Germinal center (tissue), 1 donor: ENCODE results near the gene STEAP2.
A peak's percentile ranks its signal among the peaks of the same experiment; 100 is the strongest.
"Not testable (repeated sequence)": the region's sequence is repeated elsewhere in the genome, so short reads cannot be mapped to it uniquely, and the experiment has no call there.

Source experiments
- DNase-seq: peaks from one replicate; pipeline ENCODE4 v3.0.0; 2012; ENCODE audit warnings: mixed read lengths, low spot score

The STEAP2 gene

DNA sequence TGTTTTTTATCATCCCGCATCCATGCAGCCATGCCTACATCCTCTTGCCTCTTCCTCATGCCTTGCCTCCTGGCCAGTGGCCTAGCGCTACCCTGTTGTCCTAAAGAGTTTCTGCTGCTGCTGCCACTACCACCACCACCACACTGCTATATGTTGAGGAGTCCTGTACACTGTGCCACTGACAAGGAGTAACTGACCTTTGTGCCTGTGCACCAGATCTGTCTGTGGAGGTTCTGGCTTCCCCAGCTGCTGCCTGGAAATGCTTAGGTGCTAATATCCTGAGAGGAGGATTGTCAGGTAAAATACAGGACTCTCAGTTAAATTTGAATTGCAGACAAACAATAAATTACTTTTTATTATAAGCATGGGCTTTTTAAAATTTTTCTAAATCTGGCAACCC lies 26.5 kb downstream of the STEAP2 start:
- DNase-seq, result no peak

DNA sequence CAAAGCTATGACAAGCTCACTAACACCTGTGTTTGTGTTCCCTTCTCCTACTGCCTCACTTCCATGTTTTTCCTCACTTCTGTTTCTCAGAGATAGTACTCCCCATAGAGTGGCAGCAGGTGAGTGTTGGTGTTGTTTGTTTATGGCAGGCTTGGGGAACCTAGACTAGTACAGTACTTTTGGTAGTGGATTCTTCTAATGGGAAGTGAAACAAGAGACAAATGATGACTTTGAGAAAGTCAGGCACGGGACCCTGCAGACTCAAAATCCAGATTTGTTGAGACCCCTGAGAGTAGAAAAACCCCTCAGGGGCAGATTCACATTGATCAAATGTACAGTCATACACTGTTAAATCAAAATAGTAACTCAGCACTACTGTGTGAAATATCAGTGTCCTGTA lies 27.0 kb downstream of the STEAP2 start:
- no peak for DNase-seq

DNA sequence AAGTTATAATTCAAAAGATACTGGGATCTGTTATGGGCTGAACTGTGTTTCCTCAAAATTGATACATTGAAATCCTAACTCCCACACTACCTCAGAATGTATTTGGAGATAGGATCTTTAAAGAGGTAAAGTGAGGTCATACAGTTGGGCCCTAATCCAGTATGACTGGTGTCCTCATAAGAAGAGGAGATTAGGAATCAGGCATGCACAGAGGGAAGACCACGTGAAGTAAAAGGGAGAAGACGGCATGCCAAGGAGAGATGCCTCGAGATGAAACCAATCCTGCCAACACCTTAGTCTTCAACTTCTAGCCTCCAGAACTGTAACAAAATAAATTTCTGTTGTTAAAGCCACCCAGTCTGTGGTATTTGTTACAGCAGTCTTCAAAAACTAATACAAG lies 27.5 kb downstream of the STEAP2 start:
- DNase-seq, result no peak

- DNase-seq, result no peak
Measured at GRCh38 chr7:90239625-90240228, 28.2 kb downstream of the STEAP2 start.

DNA sequence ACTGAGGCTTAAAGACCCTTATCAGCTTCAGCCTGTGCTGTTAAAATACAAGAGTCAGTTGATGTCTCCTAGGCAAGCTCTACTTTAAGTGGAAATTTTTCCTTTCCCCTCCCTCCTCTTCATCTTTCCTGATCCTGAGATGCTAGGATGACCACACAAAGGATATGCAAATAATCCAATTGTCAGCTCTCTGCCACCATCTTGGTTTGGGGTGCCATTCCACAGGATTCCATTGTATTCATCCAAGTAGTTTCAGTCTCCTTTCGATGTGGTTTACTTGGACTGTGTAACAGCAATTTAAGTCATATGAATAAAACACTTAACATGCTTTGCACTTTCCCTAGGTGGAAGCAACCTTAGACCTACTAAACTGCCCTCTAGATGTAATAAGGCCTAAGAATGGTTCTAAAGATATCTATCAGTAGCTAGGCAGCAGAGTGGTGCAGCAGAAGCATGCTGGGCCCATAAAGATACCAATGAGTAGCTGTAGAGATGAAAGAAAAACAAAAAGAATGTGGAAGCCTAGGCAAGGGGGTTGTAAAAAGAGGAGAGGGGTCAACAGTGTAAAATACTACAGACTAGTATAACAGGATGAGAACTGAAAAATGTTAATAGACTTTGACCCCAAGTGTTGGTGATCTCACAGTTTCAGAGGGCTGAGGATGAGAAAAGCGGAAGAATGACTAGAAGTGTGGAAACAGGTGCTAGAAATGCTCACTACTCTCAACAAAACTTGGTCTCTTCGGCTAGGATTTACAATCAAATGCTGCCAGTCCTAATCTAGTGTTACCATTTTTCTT lies 31.0 kb downstream of the STEAP2 start:
- DNase-seq, result no peak

DNA sequence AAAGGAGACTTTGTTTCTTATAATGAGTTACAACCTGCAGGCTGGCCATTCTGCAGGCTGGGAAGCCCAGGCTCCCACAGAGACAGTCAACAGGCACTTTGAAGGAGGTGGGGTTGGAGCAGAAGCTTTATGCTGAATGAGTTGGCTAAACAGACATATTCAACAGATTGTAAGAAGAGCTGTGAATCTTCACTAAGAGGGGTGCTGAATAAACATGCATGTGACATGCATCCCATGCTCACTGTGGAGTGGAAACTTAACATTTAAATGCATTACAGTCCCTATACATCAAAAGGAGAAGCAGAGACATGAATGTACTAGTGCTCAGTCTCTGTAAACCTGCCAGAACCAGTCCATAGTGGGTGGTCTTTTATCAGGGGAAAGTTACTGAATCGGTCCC lies 32.0 kb downstream of the STEAP2 start:
- DNase-seq, result no peak

DNA sequence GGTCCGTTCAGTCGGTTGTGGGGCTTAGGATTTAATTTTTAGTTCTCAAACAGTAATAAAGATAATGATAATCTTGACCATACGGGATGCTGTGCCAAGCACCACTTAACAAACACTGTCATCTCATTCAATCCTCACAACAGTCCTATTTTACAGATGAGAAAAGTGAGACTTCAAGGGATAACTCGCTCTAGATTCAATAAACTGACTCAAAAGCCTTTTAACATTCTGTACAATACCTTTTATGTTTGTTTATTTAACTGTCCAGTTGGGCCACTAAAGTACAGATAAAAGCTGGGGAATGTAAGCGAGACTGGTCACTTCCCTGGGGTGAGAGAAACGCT lies 33.0 kb downstream of the STEAP2 start:
- no peak for DNase-seq

DNA sequence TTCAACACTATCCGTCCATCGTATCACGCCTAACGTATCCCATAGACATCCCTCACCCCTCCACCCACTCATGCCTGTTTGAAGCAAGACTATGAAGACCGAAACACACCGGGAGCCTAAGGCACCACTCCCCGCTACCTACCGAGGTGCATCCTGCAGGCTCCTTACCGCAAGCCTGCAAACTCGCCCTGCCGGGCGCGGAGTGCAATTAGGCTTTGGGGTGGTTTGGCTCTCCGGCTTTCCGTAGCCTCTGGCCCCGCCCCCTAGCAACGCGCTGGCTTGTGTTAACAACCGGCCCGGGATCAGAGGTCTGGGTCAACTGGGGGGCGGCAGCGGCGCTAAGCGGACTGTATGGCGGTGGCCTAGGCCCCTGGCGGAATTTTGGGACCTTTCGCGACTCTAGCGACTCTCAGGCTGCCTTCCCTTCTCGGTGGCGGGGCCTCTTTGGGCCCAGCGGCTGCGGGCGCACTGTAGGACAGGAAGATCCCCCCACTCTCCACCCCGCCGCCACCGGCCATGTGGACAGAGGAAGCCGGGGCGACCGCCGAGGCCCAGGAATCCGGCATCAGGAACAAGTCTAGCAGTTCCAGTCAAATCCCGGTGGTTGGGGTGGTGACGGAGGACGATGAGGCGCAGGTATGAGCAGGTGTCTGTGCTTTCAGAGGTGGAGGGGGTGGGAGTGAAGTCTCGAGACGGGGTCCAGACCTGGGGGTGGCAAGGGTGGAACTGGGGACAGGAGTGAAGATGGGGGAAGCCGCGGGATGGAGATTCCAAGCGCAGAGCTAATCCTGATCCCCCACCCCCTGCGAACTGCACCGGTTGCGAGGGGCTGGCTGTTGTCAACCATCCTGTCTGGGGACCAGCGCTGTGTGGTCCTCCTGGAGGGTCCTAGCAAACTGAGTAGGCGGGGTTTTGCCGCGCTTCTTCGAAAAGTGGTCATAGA lies 33.6 kb downstream of the STEAP2 start, which contains the start of gene CFAP69:
Gene CFAP69, plus strand, starts transcription at position 266 of the 943 bp plus-strand sequence. Its CDS starts 251 bp downstream, at position 517.
- DNase-seq, result peak; percentile 81

- no peak for DNase-seq
Measured at GRCh38 chr7:90246171-90246570, 34.6 kb downstream of the STEAP2 start.

- DNase-seq, result no peak
Measured at GRCh38 chr7:90248706-90249105, 37.2 kb downstream of the STEAP2 start.

DNA sequence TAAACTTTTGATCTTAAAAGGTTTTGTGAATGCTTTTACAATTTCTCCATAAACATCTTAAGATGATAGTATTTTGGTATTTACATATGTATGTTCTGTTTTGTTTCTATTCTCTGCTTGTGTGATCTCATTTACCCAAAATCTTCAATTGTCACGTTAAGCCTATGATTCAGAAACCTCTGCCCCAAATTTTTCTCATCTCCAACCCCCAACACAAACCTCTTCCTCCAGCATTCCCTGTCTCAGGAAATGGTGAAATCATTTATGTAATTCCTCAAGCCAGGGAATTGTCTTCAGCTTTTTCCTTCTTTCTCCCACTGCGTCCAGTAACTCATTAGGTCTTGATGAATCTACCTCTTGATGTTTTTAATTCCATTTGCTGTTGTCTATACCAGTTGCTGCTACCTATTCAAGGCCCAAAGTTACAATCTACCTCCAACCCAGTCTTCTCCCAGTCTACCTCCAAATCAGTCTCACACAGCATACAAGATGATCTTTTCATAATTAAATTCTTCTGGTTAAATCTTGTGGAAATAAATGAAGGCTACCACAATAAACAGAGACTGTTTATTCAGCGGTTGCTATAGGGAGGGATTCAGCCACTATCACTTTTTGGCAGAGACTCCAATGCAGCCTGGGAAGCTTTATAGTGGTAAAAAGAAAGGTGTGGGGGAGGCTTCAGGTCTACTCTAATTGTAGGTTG lies 39.2 kb downstream of the STEAP2 start:
- no peak for DNase-seq

- no peak for DNase-seq
Measured at GRCh38 chr7:90251304-90251635, 39.7 kb downstream of the STEAP2 start.

- not testable (repeated sequence) for DNase-seq
Measured at GRCh38 chr7:90256011-90256410, 44.5 kb downstream of the STEAP2 start.

DNA sequence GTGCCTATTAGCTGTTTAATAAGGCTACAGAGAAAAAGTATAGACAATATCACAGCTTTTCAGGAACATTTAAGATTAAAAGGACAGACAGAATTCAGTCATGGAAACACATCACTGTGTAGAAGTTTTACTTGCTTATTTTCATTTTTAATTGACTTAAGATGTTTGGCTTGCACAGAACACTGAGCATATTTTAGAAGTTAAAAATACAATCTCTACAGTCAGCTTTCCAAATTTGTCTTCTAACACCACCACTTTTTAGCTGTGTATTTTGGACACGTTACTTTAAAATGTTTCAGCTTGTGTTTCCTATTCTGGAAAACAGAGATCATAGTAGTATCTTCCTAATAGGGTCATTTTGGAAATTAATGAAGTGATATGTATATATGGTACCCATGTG lies 45.2 kb downstream of the STEAP2 start:
- no peak for DNase-seq

- DNase-seq, result no peak
Measured at GRCh38 chr7:90261441-90261840, 49.9 kb downstream of the STEAP2 start.

DNA sequence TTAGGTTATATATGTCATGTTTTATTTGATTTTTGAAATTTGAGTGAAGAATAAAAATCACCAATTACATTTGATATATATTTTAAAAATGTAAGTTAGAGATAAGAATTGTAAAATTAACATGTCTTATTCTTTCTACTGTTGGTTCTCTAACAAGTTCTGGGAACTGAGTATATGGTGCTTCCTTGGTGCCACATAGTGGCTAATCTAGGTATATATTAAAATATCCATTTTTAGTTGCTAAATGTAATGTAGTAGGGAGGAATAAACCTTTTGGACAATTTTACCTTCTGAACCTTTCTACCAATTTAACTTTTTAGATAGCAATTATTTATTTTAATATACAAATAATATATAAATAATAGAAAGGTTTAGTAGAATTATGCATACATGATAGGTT lies 50.9 kb downstream of the STEAP2 start:
- peak; percentile 5 for DNase-seq

- DNase-seq, result no peak
Measured at GRCh38 chr7:90266808-90267207, 55.3 kb downstream of the STEAP2 start.

- DNase-seq, result no peak
Measured at GRCh38 chr7:90267263-90267858, 55.8 kb downstream of the STEAP2 start.

DNA sequence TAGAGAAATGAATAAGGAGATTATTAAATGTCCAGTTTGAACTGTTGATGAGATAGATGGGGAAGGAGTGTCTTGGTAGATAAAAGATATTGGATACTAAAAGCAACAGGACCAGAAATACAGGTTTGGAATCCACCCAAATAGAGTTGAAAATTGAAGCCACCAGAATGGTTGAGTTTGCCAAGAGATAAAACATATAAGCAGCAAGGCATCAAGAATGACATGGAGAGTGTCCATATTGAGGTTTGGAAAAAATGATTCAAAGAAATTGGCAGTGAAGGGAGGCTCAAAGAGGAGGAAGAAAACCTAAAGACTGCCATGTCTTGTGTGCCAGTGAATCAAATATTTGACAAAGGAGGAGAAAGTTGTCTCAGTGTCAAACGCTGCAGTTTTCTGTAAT lies 57.6 kb downstream of the STEAP2 start:
- DNase-seq, result no peak

- no peak for DNase-seq
Measured at GRCh38 chr7:90270431-90271178, 59.1 kb downstream of the STEAP2 start.

- DNase-seq, result no peak
Measured at GRCh38 chr7:90271753-90272152, 60.2 kb downstream of the STEAP2 start.
